Measurements from ENCODE around the gene SRPRA. TPM values are rescaled to one million over a fixed set of nuclear protein-coding genes. Genes with fewer than 3 reads are reported as not detected.
A peak's percentile ranks its signal among the peaks of the same experiment; 100 is the strongest.

SRPRA gene
- total RNA-seq, 5 donors from 2014 or later (not counting 1 experiment from before 2014, with no cell fraction given), result 134 to 176 (median 142) TPM

DNA sequence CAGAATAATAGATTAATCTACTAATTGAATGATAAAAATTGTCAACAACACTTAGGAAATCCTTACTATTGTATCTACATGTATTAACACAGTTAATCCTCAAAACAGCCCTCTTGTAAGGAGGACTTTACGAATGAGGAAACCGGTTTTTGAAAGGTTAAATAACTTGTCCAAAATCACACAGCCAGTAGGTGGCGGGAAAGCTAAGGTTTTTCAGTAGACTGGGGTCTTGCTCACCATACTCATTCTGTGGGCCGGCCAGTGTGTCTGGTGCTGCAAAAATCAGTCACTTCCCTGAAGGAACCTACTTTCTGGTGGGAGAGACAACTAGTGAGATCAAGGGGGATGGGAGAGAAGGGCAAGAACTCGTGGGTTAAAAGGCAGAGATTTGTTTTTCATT is 39.0 kb upstream of the SRPRA start:
- H3K36me3 ChIP-seq (ENCODE audit: control insufficient read depth in 2 of 2, extremely low read depth in 1 of 2, insufficient read depth in 1 of 2, low read length in 1 of 2), result peaks cover 0 to 35% of the 10 kb centered on the region in 2 donors
- H3K4me1 ChIP-seq (ENCODE audit: control insufficient read depth in 1 of 2, extremely low read depth in 1 of 2, insufficient read depth in 2 of 2, low read length in 2 of 2), result peaks cover 12 to 45% of the 10 kb centered on the region in 2 experiments
- ChIA-PET POLR2A (interaction anchor here (0.5 to 0.6 kb wide), 2 partner anchors 52 to 270 kb away, joined by 6 read pairs; no protein-coding TSS in a partner anchor), CTCF (no interaction called here)
- no peaks in the 10 kb centered on the region for H3K27me3 ChIP-seq (replicated peaks in 1 of 2; ENCODE audit: control insufficient read depth in 2 of 2, extremely low read depth in 1 of 2, insufficient read depth in 2 of 2, low read length in 1 of 2)
- peaks cover 39 to 52% (median 42%) of the 10 kb centered on the region in 3 donors for H3K4me1 Mint-ChIP-seq
- peaks cover 34% of the 10 kb centered on the region for H3K36me3 Mint-ChIP-seq
- 75% methylated on average over 2 of the region's 5 CpGs for WGBS (ENCODE audit: insufficient coverage)
- H3K27ac Mint-ChIP-seq, result peak overlapping the region; percentile 36 to 77
- H3K9me3 Mint-ChIP-seq, result no peaks in the 10 kb centered on the region
- H3K27me3 Mint-ChIP-seq, result no peaks in the 10 kb centered on the region
- H3K27ac ChIP-seq (ENCODE audit: low read length), result no peak overlapping the region
- no peak for ATAC-seq (replicated peaks in 1 of 4)
- H3K4me3 Mint-ChIP-seq, result no peak overlapping the region
- no peak overlapping the region for H3K4me3 ChIP-seq (ENCODE audit: control insufficient read depth in 1 of 2, extremely low read depth in 1 of 2, low read length in 1 of 2)
- no peaks in the 10 kb centered on the region for H3K9me3 ChIP-seq
- peak in 1 of 35 experiments; percentile 12 for DNase-seq

DNA sequence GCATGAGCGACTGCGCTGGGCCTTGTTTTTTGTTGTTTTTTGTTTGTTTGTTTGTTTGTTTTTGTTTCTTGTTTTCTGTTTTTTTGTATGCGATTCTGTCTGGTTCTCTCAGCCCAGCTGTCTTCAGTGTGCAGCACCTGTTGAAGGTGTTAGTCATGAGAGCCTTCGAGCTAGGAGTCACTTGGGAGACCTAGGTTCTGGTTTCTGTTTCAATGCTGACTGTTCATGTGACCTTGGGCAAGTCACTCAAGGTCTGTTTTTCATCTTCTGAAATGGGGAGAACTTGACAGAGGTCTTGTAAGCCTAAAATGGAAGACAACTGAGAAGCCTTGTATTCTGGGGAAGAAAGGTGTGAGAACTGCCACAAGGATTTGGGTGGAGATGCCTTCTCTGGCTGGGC is 37.0 kb upstream of the SRPRA start:
- Mint-ChIP-seq H3K4me1 (peaks cover 34 to 45% (median 36%) of the 10 kb centered on the region in 3 donors), H3K9me3 (no peaks in the 10 kb centered on the region), H3K27me3 (no peaks in the 10 kb centered on the region), H3K36me3 (peaks cover 28% of the 10 kb centered on the region), H3K27ac (peak overlapping the region; percentile 29 to 85), H3K4me3 (peak overlapping the region; percentile 63 to 98 (median 66))
- no peaks in the 10 kb centered on the region for H3K9me3 ChIP-seq
- peaks cover 0 to 27% of the 10 kb centered on the region in 2 donors for H3K36me3 ChIP-seq (ENCODE audit: control insufficient read depth in 2 of 2, extremely low read depth in 1 of 2, insufficient read depth in 1 of 2, low read length in 1 of 2)
- no peak overlapping the region for H3K4me3 ChIP-seq (ENCODE audit: control insufficient read depth in 1 of 2, extremely low read depth in 1 of 2, low read length in 1 of 2)
- peaks cover 12 to 44% of the 10 kb centered on the region in 2 experiments for H3K4me1 ChIP-seq (ENCODE audit: control insufficient read depth in 1 of 2, extremely low read depth in 1 of 2, insufficient read depth in 2 of 2, low read length in 2 of 2)
- no peaks in the 10 kb centered on the region for H3K27me3 ChIP-seq (replicated peaks in 1 of 2; ENCODE audit: control insufficient read depth in 2 of 2, extremely low read depth in 1 of 2, insufficient read depth in 2 of 2, low read length in 1 of 2)
- WGBS (ENCODE audit: insufficient coverage), result 49% methylated on average over 2 of the region's 4 CpGs
- ChIA-PET POLR2A (interaction anchor here in 1 of 2 donors (0.7 kb wide), 1 partner anchor 20 kb away, joined by 3 read pairs; no protein-coding TSS in a partner anchor), CTCF (interaction anchor here in 1 of 2 donors (0.6 to 3.2 kb wide), 2 partner anchors 13 to 177 kb away, joined by 3 to 13 read pairs; no protein-coding TSS in a partner anchor)
- no peak for ATAC-seq (replicated peaks in 1 of 4)
- peak in 1 of 35 experiments; percentile 32 for DNase-seq
- no peak overlapping the region for H3K27ac ChIP-seq (ENCODE audit: low read length)

DNA sequence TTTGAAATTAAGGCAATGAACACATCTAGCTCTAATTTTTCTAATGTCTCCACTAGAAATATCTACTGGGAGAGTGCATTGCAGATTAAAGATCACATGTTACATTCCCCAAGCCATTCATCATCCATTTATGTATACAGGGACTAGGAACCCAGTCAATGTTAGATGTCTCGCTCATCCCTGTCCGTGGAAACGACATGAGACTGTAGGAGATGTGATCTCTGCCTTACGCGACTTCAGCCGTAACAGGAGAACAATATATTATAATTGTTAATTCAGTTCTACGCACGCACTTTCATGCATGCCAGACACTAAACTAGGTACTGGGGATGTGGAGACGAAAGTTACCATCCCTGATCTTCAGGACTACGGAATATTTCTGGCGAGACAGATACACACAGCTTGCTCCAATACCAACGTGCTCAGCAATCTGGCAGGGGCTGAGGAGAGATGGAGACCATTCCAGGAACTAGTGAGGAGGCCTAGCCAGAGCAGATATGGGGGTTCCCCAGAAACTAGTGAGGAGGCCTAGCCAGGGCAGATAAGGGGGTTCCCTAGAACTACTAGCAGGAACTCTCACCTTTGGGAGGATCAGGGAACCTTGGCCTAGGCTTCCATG is 35.9 kb upstream of the SRPRA start:
- Mint-ChIP-seq H3K9me3 (no peaks in the 10 kb centered on the region), H3K4me3 (peak overlapping the region; percentile 85 to 98 (median 90)), H3K36me3 (peaks cover 19% of the 10 kb centered on the region), H3K4me1 (peaks cover 29 to 39% (median 29%) of the 10 kb centered on the region in 3 donors), H3K27ac (peak overlapping the region; percentile 89 to 97), H3K27me3 (no peaks in the 10 kb centered on the region)
- H3K36me3 ChIP-seq (ENCODE audit: control insufficient read depth in 2 of 2, extremely low read depth in 1 of 2, insufficient read depth in 1 of 2, low read length in 1 of 2), result peaks cover 0 to 20% of the 10 kb centered on the region in 2 donors
- H3K9me3 ChIP-seq, result no peaks in the 10 kb centered on the region
- peaks cover 12 to 37% of the 10 kb centered on the region in 2 experiments for H3K4me1 ChIP-seq (ENCODE audit: control insufficient read depth in 1 of 2, extremely low read depth in 1 of 2, insufficient read depth in 2 of 2, low read length in 2 of 2)
- 83% methylated on average over 3 of the region's 12 CpGs for WGBS (ENCODE audit: insufficient coverage)
- H3K27ac ChIP-seq (ENCODE audit: low read length), result peak overlapping the region; percentile 90
- H3K4me3 ChIP-seq (ENCODE audit: control insufficient read depth in 1 of 2, extremely low read depth in 1 of 2, low read length in 1 of 2), result peak overlapping the region; percentile 87 to 96
- POLR2A ChIA-PET, result interaction anchor here in 1 of 2 donors (1.0 kb wide), 1 partner anchor 35 kb away, joined by 3 read pairs; the partner anchor contains the start of gene FOXRED1
- DNase-seq (peak in 1 of 35 experiments; percentile 50), ATAC-seq (replicated peaks in 1 of 4) (no peak)
- no peaks in the 10 kb centered on the region for H3K27me3 ChIP-seq (replicated peaks in 1 of 2; ENCODE audit: control insufficient read depth in 2 of 2, extremely low read depth in 1 of 2, insufficient read depth in 2 of 2, low read length in 1 of 2)
- CTCF ChIA-PET, result interaction anchor here (0.5 to 3.2 kb wide), 5 partner anchors 10 to 67 kb away, joined by 3 to 13 read pairs (median 3); no protein-coding TSS in a partner anchor

DNA sequence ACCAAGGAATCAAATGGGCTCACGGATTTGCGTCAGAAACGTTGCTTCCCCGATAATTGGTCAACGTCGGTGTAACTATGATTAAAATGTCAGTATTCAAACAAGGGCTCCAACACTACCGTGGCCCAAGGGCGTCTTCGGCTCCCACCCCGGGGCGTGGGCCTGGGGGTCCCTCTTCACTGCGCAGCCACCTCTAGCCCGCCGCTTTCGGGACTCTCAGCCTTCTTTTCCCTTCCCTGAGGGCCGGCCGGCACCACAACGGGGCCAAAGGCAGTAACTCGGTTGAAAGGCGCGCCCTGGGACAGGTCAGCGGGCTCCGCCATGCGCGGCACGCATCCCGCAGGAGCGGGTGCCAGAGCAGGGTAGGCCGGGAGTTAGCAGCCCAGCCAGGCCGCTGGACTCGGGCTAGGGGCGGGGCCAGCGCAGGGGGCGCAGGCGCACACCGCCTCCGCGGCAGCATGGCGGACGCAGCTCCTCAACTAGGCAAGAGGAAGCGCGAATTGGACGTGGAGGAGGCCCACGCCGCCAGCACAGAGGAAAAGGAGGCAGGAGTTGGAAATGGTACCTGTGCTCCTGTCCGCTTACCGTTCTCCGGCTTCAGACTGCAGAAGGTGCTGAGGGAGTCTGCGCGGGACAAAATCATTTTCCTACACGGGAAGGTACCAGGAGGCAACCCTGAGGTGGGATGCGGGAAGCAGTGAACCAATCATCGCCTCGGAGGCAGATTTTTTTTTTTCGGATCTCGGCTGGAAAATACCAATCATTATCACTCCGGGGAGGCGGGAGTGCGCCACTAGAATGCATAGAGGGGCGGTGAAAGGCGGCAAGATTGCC is 35.1 kb upstream of the SRPRA start, which contains the start of gene DCPS:
DCPS (plus strand) TSS at position 438 of the 834 bp plus-strand sequence; CDS start at position 459, 21 bp downstream.
- ChIA-PET POLR2A (interaction anchor here in 1 of 2 donors (1.0 kb wide), 1 partner anchor 35 kb away, joined by 3 read pairs; the partner anchor contains the start of gene FOXRED1), CTCF (interaction anchor here (0.5 to 3.2 kb wide), 8 partner anchors 10 to 177 kb away, joined by 3 to 13 read pairs (median 3); partner anchors contain the start of genes FOXRED1 (in 1 of the 2), SRPRA (in 1 of the 2) and TIRAP (in 1 of the 2))
- H3K27ac Mint-ChIP-seq, result peak within 1 kb of the TSS; percentile 89 to 97
- peak; percentile 98 to 99 (median 99) for ATAC-seq (replicated peaks in 1 of 4)
- DNase-seq, result peak; percentile 71 to 91 (median 79)
- no peaks in the 10 kb centered on the region for H3K9me3 Mint-ChIP-seq
- peaks cover 29 to 39% (median 29%) of the 10 kb centered on the region in 3 donors for H3K4me1 Mint-ChIP-seq
- peak within 1 kb of the TSS; percentile 90 for H3K27ac ChIP-seq (ENCODE audit: low read length)
- WGBS (ENCODE audit: insufficient coverage), result 2% methylated on average over 46 of the region's 61 CpGs
- H3K36me3 Mint-ChIP-seq, result peaks cover 17% of the 10 kb centered on the region
- peak within 1 kb of the TSS; percentile 85 to 98 (median 90) for H3K4me3 Mint-ChIP-seq
- no peaks in the 10 kb centered on the region for H3K27me3 ChIP-seq (replicated peaks in 1 of 2; ENCODE audit: control insufficient read depth in 2 of 2, extremely low read depth in 1 of 2, insufficient read depth in 2 of 2, low read length in 1 of 2)
- no peaks in the 10 kb centered on the region for H3K9me3 ChIP-seq
- peak within 1 kb of the TSS; percentile 87 to 96 for H3K4me3 ChIP-seq (ENCODE audit: control insufficient read depth in 1 of 2, extremely low read depth in 1 of 2, low read length in 1 of 2)
- H3K4me1 ChIP-seq (ENCODE audit: control insufficient read depth in 1 of 2, extremely low read depth in 1 of 2, insufficient read depth in 2 of 2, low read length in 2 of 2), result peaks cover 12 to 37% of the 10 kb centered on the region in 2 experiments
- H3K27me3 Mint-ChIP-seq, result no peaks in the 10 kb centered on the region
- peaks cover 3 to 16% of the 10 kb centered on the region in 2 donors for H3K36me3 ChIP-seq (ENCODE audit: control insufficient read depth in 2 of 2, extremely low read depth in 1 of 2, insufficient read depth in 1 of 2, low read length in 1 of 2)

DNA sequence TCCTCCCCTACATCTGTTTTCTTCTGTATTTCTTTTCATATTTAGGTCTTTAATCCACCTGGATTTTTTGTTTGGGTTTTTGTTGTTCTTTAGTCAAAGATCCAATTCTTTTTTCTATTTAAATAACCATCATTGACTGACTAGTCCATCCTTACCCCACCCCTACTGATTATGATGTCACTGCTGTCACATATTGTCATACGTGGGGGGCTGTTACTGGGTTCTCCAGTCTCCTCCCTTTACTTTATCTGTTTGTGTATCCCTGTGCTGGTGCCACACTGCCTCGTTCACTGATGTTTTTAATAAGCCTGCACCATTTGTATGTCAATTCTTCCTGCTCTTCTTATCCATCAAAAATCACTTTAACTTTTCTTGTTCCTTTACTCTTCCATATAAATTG is 28.3 kb upstream of the SRPRA start:
- CTCF ChIA-PET, result interaction anchor here in 1 of 2 donors (0.6 kb wide), 1 partner anchor 82 kb away, joined by 4 read pairs; no protein-coding TSS in a partner anchor
- H3K36me3 Mint-ChIP-seq, result peaks cover 27% of the 10 kb centered on the region
- H3K36me3 ChIP-seq (ENCODE audit: control insufficient read depth in 2 of 2, extremely low read depth in 1 of 2, insufficient read depth in 1 of 2, low read length in 1 of 2), result peaks cover 3 to 20% of the 10 kb centered on the region in 2 donors
- DNase-seq (no peak), ATAC-seq (replicated peaks in 1 of 4) (no peak)
- whole genome bisulfite sequencing (ENCODE audit: insufficient coverage), result 53% methylated on average over 2 of the region's 2 CpGs
- no peak overlapping the region for H3K27ac ChIP-seq (ENCODE audit: low read length)
- no peak overlapping the region for H3K4me3 Mint-ChIP-seq
- POLR2A ChIA-PET, result no interaction called here
- no peaks in the 10 kb centered on the region for H3K9me3 ChIP-seq
- no peaks in the 10 kb centered on the region for H3K4me1 ChIP-seq (ENCODE audit: control insufficient read depth in 1 of 2, extremely low read depth in 1 of 2, insufficient read depth in 2 of 2, low read length in 2 of 2)
- no peaks in the 10 kb centered on the region for H3K27me3 Mint-ChIP-seq
- H3K4me1 Mint-ChIP-seq, result peaks cover 0 to 10% (median 5%) of the 10 kb centered on the region in 3 donors
- no peaks in the 10 kb centered on the region for H3K27me3 ChIP-seq (replicated peaks in 1 of 2; ENCODE audit: control insufficient read depth in 2 of 2, extremely low read depth in 1 of 2, insufficient read depth in 2 of 2, low read length in 1 of 2)
- H3K4me3 ChIP-seq (ENCODE audit: control insufficient read depth in 1 of 2, extremely low read depth in 1 of 2, low read length in 1 of 2), result no peak overlapping the region
- H3K9me3 Mint-ChIP-seq, result no peaks in the 10 kb centered on the region
- peak overlapping the region in 1 of 2 donors; percentile 32 for H3K27ac Mint-ChIP-seq

DNA sequence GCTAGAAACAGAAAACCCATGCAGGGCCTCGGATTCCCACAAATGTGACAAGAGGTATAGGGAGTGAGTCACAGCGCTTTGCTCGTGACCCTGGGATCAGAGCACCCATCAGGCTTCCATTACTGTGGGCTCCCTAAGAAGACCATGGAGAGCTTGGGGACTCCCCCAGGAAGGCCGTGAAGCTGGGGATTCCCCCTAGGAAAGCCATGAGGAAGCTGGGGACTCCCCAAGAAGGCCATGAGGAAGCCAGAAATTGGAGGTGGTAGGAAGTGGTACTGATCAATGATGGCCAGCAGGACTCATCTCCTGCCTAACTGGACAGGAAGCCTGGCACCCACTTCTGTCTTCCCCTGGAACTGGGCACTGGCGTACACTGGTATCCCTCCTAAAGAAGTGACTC is 25.0 kb upstream of the SRPRA start:
- peaks cover 5 to 44% of the 10 kb centered on the region in 2 donors for H3K36me3 ChIP-seq (ENCODE audit: control insufficient read depth in 2 of 2, extremely low read depth in 1 of 2, insufficient read depth in 1 of 2, low read length in 1 of 2)
- H3K27ac ChIP-seq (ENCODE audit: low read length), result no peak overlapping the region
- H3K9me3 Mint-ChIP-seq, result no peaks in the 10 kb centered on the region
- H3K4me1 Mint-ChIP-seq, result peaks cover 0 to 10% (median 5%) of the 10 kb centered on the region in 3 donors
- peaks cover 48% of the 10 kb centered on the region for H3K36me3 Mint-ChIP-seq
- no peaks in the 10 kb centered on the region for H3K27me3 ChIP-seq (replicated peaks in 1 of 2; ENCODE audit: control insufficient read depth in 2 of 2, extremely low read depth in 1 of 2, insufficient read depth in 2 of 2, low read length in 1 of 2)
- ChIA-PET POLR2A (no interaction called here), CTCF (no interaction called here)
- ATAC-seq (replicated peaks in 1 of 4), result no peak
- no peaks in the 10 kb centered on the region for H3K4me1 ChIP-seq (ENCODE audit: control insufficient read depth in 1 of 2, extremely low read depth in 1 of 2, insufficient read depth in 2 of 2, low read length in 2 of 2)
- H3K27ac Mint-ChIP-seq, result no peak overlapping the region
- H3K9me3 ChIP-seq, result no peaks in the 10 kb centered on the region
- no peaks in the 10 kb centered on the region for H3K27me3 Mint-ChIP-seq
- no peak overlapping the region for H3K4me3 ChIP-seq (ENCODE audit: control insufficient read depth in 1 of 2, extremely low read depth in 1 of 2, low read length in 1 of 2)
- 74% methylated on average over 4 of the region's 5 CpGs for WGBS (ENCODE audit: insufficient coverage)
- DNase-seq, result no peak
- H3K4me3 Mint-ChIP-seq, result no peak overlapping the region

Measured in T-cell (primary cell).